Heart right ventricle (tissue), 16 donors: ENCODE measurements around the gene CAVIN2. TPM values are rescaled to one million over a fixed set of nuclear protein-coding genes. Genes with fewer than 3 reads are reported as not detected.

Experiments used
- ATAC-seq, 8 donors: fragments of 200-7000 bp; cut with Tn5 transposase; one replicate each; pipeline ENCODE4 v1.9.1; 2020; ENCODE audit warnings: mild to moderate bottlenecking in 8 of 8, moderate library complexity in 8 of 8, moderate number of reproducible peaks in 1 of 8
- DNase-seq, 2 donors: peaks; one replicate each; pipeline ENCODE4 v3.0.0-alpha.2; 2020
- H3K27ac ChIP-seq, 10 donors: fragments of 200-600 bp; sonication (generic) in 2 of 10; one replicate each; pipeline versions ENCODE4 v1.5.0 to v1.8.0; 2020 to 2022; ENCODE audit warnings: mild to moderate bottlenecking in 3 of 10
- H3K27me3 ChIP-seq, 7 donors: fragments of 200-600 bp; one replicate each; pipeline ENCODE4 v1.8.0; 2021 to 2022; ENCODE audit warnings: mild to moderate bottlenecking in 2 of 7
- H3K36me3 ChIP-seq, 9 donors: fragments of 200-600 bp; sonication (generic) in 1 of 9; one replicate each; pipeline versions ENCODE4 v1.5.0 to v1.8.0; 2020 to 2022; ENCODE audit warnings: mild to moderate bottlenecking in 2 of 9
- H3K4me1 ChIP-seq, 9 donors: fragments of 200-600 bp; sonication (generic) in 1 of 9; one replicate each; pipeline versions ENCODE4 v1.5.0 to v1.8.0; 2020 to 2022; ENCODE audit warnings: mild to moderate bottlenecking in 4 of 9
- H3K4me3 ChIP-seq, 10 donors: fragments of 200-600 bp; sonication (generic) in 2 of 10; one replicate each; pipeline versions ENCODE4 v1.5.0 to v1.8.0; 2020 to 2022; ENCODE audit warnings: mild to moderate bottlenecking in 7 of 10, moderate library complexity in 2 of 10
- H3K9me3 ChIP-seq, 11 donors: fragments of 200-600 bp in 10 of 11; sonication (generic) in 2 of 11; one replicate each; pipeline versions ENCODE4 v1.5.0 to v1.8.0; 2013 to 2022; ENCODE audit warnings: mild to moderate bottlenecking in 2 of 11, control low read depth in 1 of 11, moderate library complexity in 1 of 11
- WGBS, 2 donors: extraction: QIAGEN DNeasy Blood & Tissue Kit; methylation state at CpG; one replicate each; pipeline ENCODE4 v1.1.7; 2013; ENCODE audit warnings: inconsistent platforms in 1 of 2; 5-methylcytosine and 5-hydroxymethylcytosine counted together
- intact Hi-C, 10 donors: fragments of 100-400 bp; cut with DNase I; formaldehyde crosslinking; loops; one replicate each; pipeline versions ENCODE4 v1.11.1 to v1.14.2; 2022
- long read RNA-seq, 3 donors: library from polyadenylated mRNA; unstranded; transcript quantifications; one replicate each; pipeline ENCODE4 v2.0.0, GENCODE V29; 2020 to 2021
- polyA plus RNA-seq, 2 donors: library from polyadenylated mRNA; stranded (reverse); fragments of 200-250 nt; gene quantifications; one replicate each; pipeline ENCODE4 v1.2.3, GENCODE V29; 2013
- total RNA-seq, 10 donors: library from RNA; stranded (reverse); fragmentation: NEBNext Ultra II Directional in 3 of 10; extraction: Animal tissue kit (Norgen Biotek cat#: 25700) in 3 of 10; gene quantifications; one replicate each; pipeline versions ENCODE4 v1.2.1 to v1.2.4, GENCODE V29; 2021 to 2023
- TF ChIP-seq, protein P1 (sequence below), 9 donors: fragments of 200-600 bp; sonication (generic) in 2 of 9; IDR thresholded peaks; one replicate each; pipeline versions ENCODE4 v1.5.0 to v1.8.0; 2021 to 2022; ENCODE audit warnings: antibody characterized with exemption in 9 of 9, mild to moderate bottlenecking in 5 of 9, moderate library complexity in 1 of 9
- donor health status: Arrhythmogenic right ventricular cardiomyopathy.
- donor health status: ischemic (EF 13 %, LVEDD 7.1; RV severe dilation, severe dysfunction).
- donor health status: healthy with polysubstance abuse.
- donor health status: DM: no; HTN: yes; CAD: no.
- donor health status: DM: no; HTN: no; CAD: no.
- donor health status: ischemic (EF 25% LVEDD 6.9; RV normal size, moderate dysfunction).
- donor health status: ischemic (EF 25% LVEDD 5.7; RV mildly dilated, moderate dysfunction).
- donor health status: healthy.
- donor health status: DM: yes; HTN: yes; CAD: no.
- donor health status: Ischemic cardiomyopathy.
- donor health status: ischemic (EF 35%, LVEDD 5.7; RV mildly dilated, moderate dysfunction).
- donor health status: nonischemic (EF 11% LVEDD 7.7; RV severe dilation, severe dysfunction).
- donor health status: DM: yes; HTN: yes; CAD: no.
- donor health status: PGD.
- donor health status: ischemic (EF 29% LVEDD 5.4; RV normal size, mild dysfunction).
- donor health status: nonischemic (EF 23%, LVEDD 6.1; RV moderate dilation, normal function).

CAVIN2 gene
- total RNA-seq: 100 to 1,000 TPM in 5 of 10 donors, 10 to 100 TPM in 5; 73.5 to 126 (median 101) TPM
- 10 to 100 TPM; 31.5 to 38.6 TPM for polyA plus RNA-seq
- long read RNA-seq, donor 1, transcript CAVIN2-201 (2 exons, 3,229 nt): major isoform, 274 of 287 reads
- long read RNA-seq, donor 1, partial matches to known transcripts: 10 of 287 reads
- long read RNA-seq, donor 1, other reads (novel, unspliced or antisense): 3 of 287 reads
- long read RNA-seq, donor 2, transcript CAVIN2-201 (2 exons, 3,229 nt): major isoform, 308 of 332 reads
- long read RNA-seq, donor 2, partial matches to known transcripts: 20 of 332 reads
- long read RNA-seq, donor 2, other reads (novel, unspliced or antisense): 4 of 332 reads
- long read RNA-seq, donor 3, transcript CAVIN2-201 (2 exons, 3,229 nt): major isoform, 337 of 366 reads
- long read RNA-seq, donor 3, partial matches to known transcripts: 23 of 366 reads
- long read RNA-seq, donor 3, other reads (novel, unspliced or antisense): 6 of 366 reads

GRCh38 chr2:191846515-191847476 is at the start of gene CAVIN2:
Gene CAVIN2 (minus strand): TSS chr2:191847088. CDS start chr2:191846925, 163 bp downstream.
- 4 to 17% methylated on average over 31 of the region's 31 CpGs for WGBS, 2 donors
- peaks cover 0 to 11% (median 0%) of the 10 kb centered on the region in 9 donors for H3K36me3 ChIP-seq
- peak; percentile 50 to 88 for DNase-seq
- peak; percentile 79 to 92 (median 88) for ATAC-seq
- TF ChIP-seq, protein P1, sequence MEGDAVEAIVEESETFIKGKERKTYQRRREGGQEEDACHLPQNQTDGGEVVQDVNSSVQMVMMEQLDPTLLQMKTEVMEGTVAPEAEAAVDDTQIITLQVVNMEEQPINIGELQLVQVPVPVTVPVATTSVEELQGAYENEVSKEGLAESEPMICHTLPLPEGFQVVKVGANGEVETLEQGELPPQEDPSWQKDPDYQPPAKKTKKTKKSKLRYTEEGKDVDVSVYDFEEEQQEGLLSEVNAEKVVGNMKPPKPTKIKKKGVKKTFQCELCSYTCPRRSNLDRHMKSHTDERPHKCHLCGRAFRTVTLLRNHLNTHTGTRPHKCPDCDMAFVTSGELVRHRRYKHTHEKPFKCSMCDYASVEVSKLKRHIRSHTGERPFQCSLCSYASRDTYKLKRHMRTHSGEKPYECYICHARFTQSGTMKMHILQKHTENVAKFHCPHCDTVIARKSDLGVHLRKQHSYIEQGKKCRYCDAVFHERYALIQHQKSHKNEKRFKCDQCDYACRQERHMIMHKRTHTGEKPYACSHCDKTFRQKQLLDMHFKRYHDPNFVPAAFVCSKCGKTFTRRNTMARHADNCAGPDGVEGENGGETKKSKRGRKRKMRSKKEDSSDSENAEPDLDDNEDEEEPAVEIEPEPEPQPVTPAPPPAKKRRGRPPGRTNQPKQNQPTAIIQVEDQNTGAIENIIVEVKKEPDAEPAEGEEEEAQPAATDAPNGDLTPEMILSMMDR (IDR thresholded peaks at IDR 0.05): peak in 3 of 9 donors; percentile 16 to 23 (median 17)
- H3K27ac ChIP-seq: peak within 1 kb of the TSS; percentile 87 to 97 (median 94)
- peaks cover 10 to 57% (median 42%) of the 10 kb centered on the region in 9 donors for H3K4me1 ChIP-seq
- no peaks in the 10 kb centered on the region for H3K27me3 ChIP-seq
- peak within 1 kb of the TSS; percentile 62 to 81 (median 76) for H3K4me3 ChIP-seq
- intact Hi-C loops: loop anchor here in 5 of 10 donors (2.0 to 10.0 kb wide), 5 partner anchors 20 to 181 kb away; no protein-coding TSS in a partner anchor
- no peaks in the 10 kb centered on the region for H3K9me3 ChIP-seq

GRCh38 chr2:191895743-191896142 is 48.9 kb upstream of the CAVIN2 start:
- H3K27me3 ChIP-seq: no peaks in the 10 kb centered on the region
- 42 to 52% methylated on average over 2 of the region's 2 CpGs for WGBS, 2 donors
- TF ChIP-seq, protein P1 (IDR thresholded peaks at IDR 0.05): no peak
- no peak for DNase-seq
- peak in 1 of 8 donors; percentile 57 for ATAC-seq
- intact Hi-C loops: loop anchor here in 1 of 10 donors (10.0 kb wide), 1 partner anchor 269 kb away; no protein-coding TSS in a partner anchor
- H3K9me3 ChIP-seq: peaks cover 0 to 9% (median 0%) of the 10 kb centered on the region in 11 donors
- peaks cover 0 to 33% (median 0%) of the 10 kb centered on the region in 9 donors for H3K4me1 ChIP-seq
- H3K36me3 ChIP-seq: no peaks in the 10 kb centered on the region
- H3K27ac ChIP-seq: no peak overlapping the region
- H3K4me3 ChIP-seq: no peak overlapping the region

DNA sequence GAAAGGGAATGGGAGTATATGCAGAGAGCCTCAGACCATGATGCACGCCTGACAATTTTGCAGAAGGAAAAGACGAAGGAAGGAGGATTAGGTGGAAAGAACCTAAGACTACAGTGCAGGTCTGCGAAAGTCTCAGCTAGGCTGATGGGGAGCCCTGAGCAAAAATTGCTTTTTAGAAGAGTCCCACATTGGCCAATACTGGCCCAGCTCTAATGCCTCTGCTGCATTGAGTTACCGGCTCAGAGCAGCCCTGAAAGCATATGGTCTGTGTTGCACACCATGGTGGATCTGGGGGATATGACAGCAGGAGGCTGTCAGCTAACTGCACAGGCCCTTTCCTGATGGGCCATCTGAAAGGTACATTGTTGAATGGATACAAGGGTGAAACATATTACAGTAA is 48.3 kb upstream of the CAVIN2 start:
- no peaks in the 10 kb centered on the region for H3K36me3 ChIP-seq
- no peaks in the 10 kb centered on the region for H3K27me3 ChIP-seq
- no peak overlapping the region for H3K27ac ChIP-seq
- peaks cover 0 to 9% (median 0%) of the 10 kb centered on the region in 11 donors for H3K9me3 ChIP-seq
- no peak for ATAC-seq
- H3K4me3 ChIP-seq: no peak overlapping the region
- H3K4me1 ChIP-seq: peaks cover 0 to 33% (median 0%) of the 10 kb centered on the region in 9 donors
- intact Hi-C loops: loop anchor here in 1 of 10 donors (10.0 kb wide), 1 partner anchor 270 kb away; no protein-coding TSS in a partner anchor
- TF ChIP-seq, protein P1 (IDR thresholded peaks at IDR 0.05): no peak
- 97 to 98% methylated on average over 4 of the region's 4 CpGs for WGBS, 2 donors
- DNase-seq: no peak
